ENCODE data around the gene SLC25A52.

SLC25A52 gene

GRCh38 chr18:31716362-31716761, 44.3 kb downstream of the SLC25A52 start:
- Histone ChIP-seq H3K79me2 (no peaks in the 10 kb centered on the region), H3K36me3 (ENCODE audit: control insufficient read depth, insufficient read depth, low read length) (no peaks in the 10 kb centered on the region), H3K27ac (no peak overlapping the region), H2AFZ (no peak overlapping the region), H3K4me3 (ENCODE audit: low read depth, low read length) (no peak overlapping the region), H3K4me1 (peaks cover 20% of the 10 kb centered on the region), H3K4me2 (ENCODE audit: low read length) (no peak overlapping the region), H3K27me3 (ENCODE audit: control insufficient read depth, insufficient read depth, low read length) (no peaks in the 10 kb centered on the region), H3K9ac (no peak overlapping the region), H3K9me3 (ENCODE audit: control insufficient read depth, low read length) (peaks cover 3% of the 10 kb centered on the region)
- no peak for TF ChIP-seq CTCF (IDR thresholded peaks at IDR 0.05)

- H3K27ac ChIP-seq = peak overlapping the region; percentile 45
- no peaks in the 10 kb centered on the region for H3K9me3 ChIP-seq (ENCODE audit: control insufficient read depth, low read length)
- H2AFZ ChIP-seq = peak overlapping the region; percentile 63
- TF ChIP-seq CTCF (IDR thresholded peaks at IDR 0.05) = no peak
- no peak overlapping the region for H3K9ac ChIP-seq
- peaks cover 14% of the 10 kb centered on the region for H3K4me1 ChIP-seq
- no peak overlapping the region for H3K4me3 ChIP-seq (ENCODE audit: low read depth, low read length)
- H3K79me2 ChIP-seq = no peaks in the 10 kb centered on the region
- no peaks in the 10 kb centered on the region for H3K36me3 ChIP-seq (ENCODE audit: control insufficient read depth, insufficient read depth, low read length)
- H3K27me3 ChIP-seq (ENCODE audit: control insufficient read depth, insufficient read depth, low read length) = no peaks in the 10 kb centered on the region
- H3K4me2 ChIP-seq (ENCODE audit: low read length) = no peak overlapping the region
Measured at GRCh38 chr18:31711365-31712172, 49.1 kb downstream of the SLC25A52 start.

GRCh38 chr18:31710826-31711225, 49.9 kb downstream of the SLC25A52 start:
- no peaks in the 10 kb centered on the region for H3K36me3 ChIP-seq (ENCODE audit: control insufficient read depth, insufficient read depth, low read length)
- peak; percentile 20 for TF ChIP-seq CTCF (IDR thresholded peaks at IDR 0.05)
- no peaks in the 10 kb centered on the region for H3K27me3 ChIP-seq (ENCODE audit: control insufficient read depth, insufficient read depth, low read length)
- H3K9me3 ChIP-seq (ENCODE audit: control insufficient read depth, low read length) = no peaks in the 10 kb centered on the region
- no peak overlapping the region for H3K9ac ChIP-seq
- peak overlapping the region; percentile 11 for H3K4me2 ChIP-seq (ENCODE audit: low read length)
- no peak overlapping the region for H3K4me3 ChIP-seq (ENCODE audit: low read depth, low read length)
- H3K4me1 ChIP-seq = peaks cover 14% of the 10 kb centered on the region
- H2AFZ ChIP-seq = peak overlapping the region; percentile 63
- no peaks in the 10 kb centered on the region for H3K79me2 ChIP-seq
- peak overlapping the region; percentile 45 for H3K27ac ChIP-seq
